ENCODE measurements around the gene GRIN2D. TPM values are rescaled to one million over a fixed set of nuclear protein-coding genes. Genes with fewer than 3 reads are reported as not detected.

The GRIN2D gene
- total and polyA plus RNA-seq, 12 donors, result 0.04 to 1.0 (median 0.21) TPM

GRCh38 chr19:48395170-48395455 is 1.6 kb downstream of the GRIN2D start:
- DNase-seq (no peak), ATAC-seq (no peak)
- intact Hi-C loops (cut with DNase I), result no loop called here
- Histone ChIP-seq H3K27me3 (peaks cover 25 to 70% (median 59%) of the 10 kb centered on the region in 7 donors), H3K9me3 (no peaks in the 10 kb centered on the region), H3K27ac (no peak overlapping the region), H3K4me3 (no peak overlapping the region), H3K4me1 (peaks cover 0 to 36% (median 20%) of the 10 kb centered on the region in 9 donors), H3K36me3 (no peaks in the 10 kb centered on the region)
- TF ChIP-seq CTCF (IDR thresholded peaks at IDR 0.05), result no peak
- WGBS, 2 donors, result 11 to 15% methylated on average over 6 of the region's 6 CpGs

GRCh38 chr19:48395499-48395898 is 2.0 kb downstream of the GRIN2D start:
- Histone ChIP-seq H3K36me3 (no peaks in the 10 kb centered on the region), H3K27me3 (peaks cover 25 to 70% (median 59%) of the 10 kb centered on the region in 7 donors), H3K4me1 (peaks cover 0 to 40% (median 21%) of the 10 kb centered on the region in 9 donors), H3K9me3 (no peaks in the 10 kb centered on the region), H3K27ac (no peak overlapping the region), H3K4me3 (no peak overlapping the region)
- ATAC-seq, result no peak
- DNase-seq, result no peak
- 36 to 40% methylated on average over 9 of the region's 9 CpGs for WGBS, 2 donors
- no peak for TF ChIP-seq CTCF (IDR thresholded peaks at IDR 0.05)
- intact Hi-C loops (cut with DNase I), result no loop called here

GRCh38 chr19:48396016-48396823 is 2.8 kb downstream of the GRIN2D start:
- intact Hi-C loops (cut with DNase I), result no loop called here
- TF ChIP-seq CTCF (IDR thresholded peaks at IDR 0.05), result no peak
- 45 to 53% methylated on average over 24 of the region's 24 CpGs for WGBS, 2 donors
- Histone ChIP-seq H3K9me3 (no peaks in the 10 kb centered on the region), H3K4me3 (no peak overlapping the region), H3K4me1 (peaks cover 0 to 42% (median 19%) of the 10 kb centered on the region in 9 donors), H3K36me3 (no peaks in the 10 kb centered on the region), H3K27me3 (peaks cover 25 to 70% (median 59%) of the 10 kb centered on the region in 7 donors), H3K27ac (no peak overlapping the region)
- ATAC-seq (no peak), DNase-seq (no peak)

- ATAC-seq, result no peak
- intact Hi-C loops (cut with DNase I), result no loop called here
- WGBS, 2 donors, result 46 to 66% methylated on average over 2 of the region's 2 CpGs
Measured at GRCh38 chr19:48396824-48397176, 3.3 kb downstream of the GRIN2D start.

More at GRCh38 chr19:48396824-48397176, 3.3 kb downstream of the GRIN2D start:
- H3K4me3 ChIP-seq, result no peak overlapping the region
- H3K4me1 ChIP-seq, result peaks cover 0 to 42% (median 18%) of the 10 kb centered on the region in 9 donors
- H3K27ac ChIP-seq, result no peak overlapping the region
- no peaks in the 10 kb centered on the region for H3K9me3 ChIP-seq
- H3K27me3 ChIP-seq, result peaks cover 25 to 70% (median 59%) of the 10 kb centered on the region in 7 donors
- no peaks in the 10 kb centered on the region for H3K36me3 ChIP-seq
- TF ChIP-seq CTCF (IDR thresholded peaks at IDR 0.05), result no peak
- no peak for DNase-seq
